WTC11 (cell line): ENCODE results near the gene KIAA0930. TPM values are rescaled to one million over a fixed set of nuclear protein-coding genes. Genes with fewer than 3 reads are reported as not detected.
A peak's percentile ranks its signal among the peaks of the same experiment; 100 is the strongest.

Experiments
- ATAC-seq: fragments of 200-7000 bp; cut with Tn5 transposase; 2 replicates; pipeline ENCODE4 v1.10.0; 2021; ENCODE audit warnings: mild to moderate bottlenecking, moderate library complexity
- CTCF ChIA-PET: fragments of 300-600 bp; sonication (Branson Sonifier 250); formaldehyde crosslinking; loops from one replicate; lab custom pipeline; 2021; ENCODE audit warnings: antibody characterized with exemption; lab: Charles Lee
- POLR2A ChIA-PET: fragments of 350-600 bp; sonication (Branson Sonifier 250); formaldehyde crosslinking; loops from one replicate; lab custom pipeline; 2021; ENCODE audit warnings: antibody characterized with exemption; lab: Charles Lee
- DNase-seq: peaks from one replicate; pipeline ENCODE4 v3.0.0; 2021; ENCODE audit warnings: low spot score
- H3K27ac Mint-ChIP-seq: 2 replicates; pipeline ENCODE4 v1.8.0; 2021; ENCODE audit warnings: mixed read lengths
- H3K27me3 Mint-ChIP-seq: 2 replicates; pipeline ENCODE4 v1.8.0; 2021; ENCODE audit warnings: low read depth, mild to moderate bottlenecking, moderate library complexity, mixed read lengths
- H3K36me3 Mint-ChIP-seq: 2 replicates; pipeline ENCODE4 v1.8.0; 2021; ENCODE audit warnings: mixed read lengths
- H3K4me1 Mint-ChIP-seq: 2 replicates; pipeline ENCODE4 v1.8.0; 2022; ENCODE audit warnings: mixed read lengths
- H3K4me3 Mint-ChIP-seq: 2 replicates; pipeline ENCODE4 v1.8.0; 2021; ENCODE audit warnings: mild to moderate bottlenecking, moderate library complexity, mixed read lengths
- H3K9me3 Mint-ChIP-seq: 2 replicates; pipeline ENCODE4 v1.8.0; 2021; ENCODE audit warnings: mixed read lengths
- AFF4 ChIP-seq: sonication (generic); formaldehyde crosslinking; IDR thresholded peaks from 2 replicates; pipeline ENCODE4 v1.8.1; 2023; ENCODE audit warnings: mild to moderate bottlenecking, missing genetic modification reagents, borderline replicate concordance
- CREM ChIP-seq: sonication (generic); formaldehyde crosslinking; IDR thresholded peaks from 2 replicates; pipeline ENCODE4 v1.8.1; 2022; ENCODE audit warnings: mild to moderate bottlenecking, missing genetic modification reagents, moderate library complexity
- CTCF ChIP-seq: fragments of 200-600 bp; IDR thresholded peaks from 2 replicates; pipeline ENCODE4 v1.8.0; 2022; ENCODE audit warnings: antibody characterized with exemption
- E2F4 ChIP-seq: sonication (generic); formaldehyde crosslinking; IDR thresholded peaks from 2 replicates; pipeline ENCODE4 v1.8.1; 2022; ENCODE audit warnings: low read depth, mild to moderate bottlenecking, moderate library complexity, missing genetic modification reagents, borderline replicate concordance
- EMX1 ChIP-seq: fragments of 250-450 bp; sonication (Bioruptor Pico); IDR thresholded peaks from 2 replicates; pipeline ENCODE4 v1.8.0; 2021; ENCODE audit warnings: mild to moderate bottlenecking
- FOXK1 ChIP-seq: sonication (generic); formaldehyde crosslinking; IDR thresholded peaks from 2 replicates; pipeline ENCODE4 v1.8.0; 2022; ENCODE audit warnings: mild to moderate bottlenecking, moderate library complexity, missing genetic modification reagents
- FOXP1 ChIP-seq: sonication (generic); formaldehyde crosslinking; IDR thresholded peaks from 2 replicates; pipeline ENCODE4 v1.8.0; 2022; ENCODE audit warnings: missing genetic modification reagents, mild to moderate bottlenecking, moderate library complexity, borderline replicate concordance
- FOXP4 ChIP-seq: sonication (generic); formaldehyde crosslinking; IDR thresholded peaks from 2 replicates; pipeline ENCODE4 v1.8.0; 2022; ENCODE audit warnings: mild to moderate bottlenecking, missing genetic modification reagents
- HMGA2 ChIP-seq: fragments of 250-450 bp; sonication (Bioruptor Pico); IDR thresholded peaks from 2 replicates; pipeline ENCODE4 v1.4.0; 2021; ENCODE audit warnings: mild to moderate bottlenecking, moderate library complexity
- MXD4 ChIP-seq: fragments of 250-450 bp; sonication (Bioruptor Pico); IDR thresholded peaks from 2 replicates; pipeline ENCODE4 v1.8.0; 2021; ENCODE audit warnings: mild to moderate bottlenecking, moderate library complexity, borderline replicate concordance
- RELA ChIP-seq: sonication (generic); formaldehyde crosslinking; IDR thresholded peaks from 2 replicates; pipeline ENCODE4 v1.8.1; 2022; ENCODE audit warnings: missing genetic modification reagents, mild to moderate bottlenecking, borderline replicate concordance
- ZNF138 ChIP-seq: sonication (generic); formaldehyde crosslinking; conservative IDR thresholded peaks from 2 replicates; pipeline ENCODE4 v1.8.1; 2022; ENCODE audit warnings: mild to moderate bottlenecking, moderate library complexity, missing genetic modification reagents
- total RNA-seq: library from RNA; stranded (reverse); gene quantifications from 3 replicates; pipeline ENCODE4 v1.2.3, GENCODE V29; 2021
- TF ChIP-seq, protein P1 (sequence below): sonication (generic); formaldehyde crosslinking; IDR thresholded peaks from 2 replicates; pipeline ENCODE4 v1.8.1; 2022; ENCODE audit warnings: low read depth, missing genetic modification reagents, borderline replicate concordance
- TF ChIP-seq, protein P2 (sequence below): sonication (generic); formaldehyde crosslinking; IDR thresholded peaks from 2 replicates; pipeline ENCODE4 v1.8.0; 2023; ENCODE audit warnings: missing genetic modification reagents, mild to moderate bottlenecking, borderline replicate concordance

The KIAA0930 gene
- total RNA-seq, 1 experiment from 2014 or later, result 62.1 TPM

DNA sequence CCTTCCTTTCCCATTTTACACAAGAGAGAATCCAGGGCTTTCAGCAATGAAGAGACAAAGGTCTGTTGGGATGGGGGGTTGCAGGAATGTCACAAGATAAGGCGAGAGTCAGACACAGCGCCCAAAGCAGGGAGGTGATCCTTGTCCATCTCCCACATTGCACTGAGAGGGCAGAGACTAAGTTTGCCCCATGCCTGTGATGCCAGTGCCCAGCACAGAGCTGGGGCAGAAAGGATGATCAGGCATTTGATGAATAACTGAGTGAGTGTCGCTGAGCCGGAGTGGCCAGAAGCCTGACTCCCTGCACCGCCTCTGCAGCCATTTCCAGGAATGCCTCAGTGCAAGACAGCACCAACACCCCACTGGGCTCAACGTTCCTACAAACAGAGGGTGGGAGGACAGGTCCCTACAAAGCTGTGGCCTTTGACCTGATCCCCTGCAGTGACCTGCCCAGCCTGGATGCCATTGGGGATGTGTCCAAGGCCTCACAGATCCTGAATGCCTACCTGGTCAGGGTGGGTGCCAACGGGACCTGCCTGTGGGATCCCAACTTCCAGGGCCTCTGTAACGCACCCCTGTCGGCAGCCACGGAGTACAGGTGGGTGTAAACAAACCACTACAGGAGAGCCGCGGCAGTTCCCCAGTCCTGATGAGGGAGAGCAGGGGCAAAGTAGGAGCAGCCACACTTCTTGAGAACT, 46.3 kb upstream of the KIAA0930 start (continued):
- TF ChIP-seq E2F4 (CRISPR knock-in tag) (no peak), ZNF138 (CRISPR knock-in tag) (no peak), AFF4 (CRISPR knock-in tag) (no peak), EMX1 (no peak), CREM (no peak), CTCF (no peak), HMGA2 (CRISPR knock-in tag) (no peak), FOXP4 (no peak)
- TF ChIP-seq, protein P1, sequence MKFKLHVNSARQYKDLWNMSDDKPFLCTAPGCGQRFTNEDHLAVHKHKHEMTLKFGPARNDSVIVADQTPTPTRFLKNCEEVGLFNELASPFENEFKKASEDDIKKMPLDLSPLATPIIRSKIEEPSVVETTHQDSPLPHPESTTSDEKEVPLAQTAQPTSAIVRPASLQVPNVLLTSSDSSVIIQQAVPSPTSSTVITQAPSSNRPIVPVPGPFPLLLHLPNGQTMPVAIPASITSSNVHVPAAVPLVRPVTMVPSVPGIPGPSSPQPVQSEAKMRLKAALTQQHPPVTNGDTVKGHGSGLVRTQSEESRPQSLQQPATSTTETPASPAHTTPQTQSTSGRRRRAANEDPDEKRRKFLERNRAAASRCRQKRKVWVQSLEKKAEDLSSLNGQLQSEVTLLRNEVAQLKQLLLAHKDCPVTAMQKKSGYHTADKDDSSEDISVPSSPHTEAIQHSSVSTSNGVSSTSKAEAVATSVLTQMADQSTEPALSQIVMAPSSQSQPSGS (CRISPR knock-in tag), result no peak

- Mint-ChIP-seq H3K36me3 (no peaks in the 10 kb centered on the region), H3K9me3 (no peaks in the 10 kb centered on the region), H3K4me3 (peak overlapping the region; percentile 76), H3K27ac (no peak overlapping the region), H3K4me1 (peaks cover 11% of the 10 kb centered on the region), H3K27me3 (peaks cover 58% of the 10 kb centered on the region)
- DNase-seq (peak; percentile 76), ATAC-seq (peak; percentile 72)
- ChIA-PET POLR2A (no interaction called here), CTCF (interaction anchor here (0.6 to 2.1 kb wide), 11 partner anchors 17 to 269 kb away, joined by 3 to 6 read pairs (median 4); no protein-coding TSS in a partner anchor)
- TF ChIP-seq RELA (CRISPR knock-in tag) (no peak), MXD4 (CRISPR knock-in tag) (no peak), FOXP1 (CRISPR knock-in tag) (no peak), FOXK1 (CRISPR knock-in tag) (no peak), CTCF (no peak)
- TF ChIP-seq, protein P2, sequence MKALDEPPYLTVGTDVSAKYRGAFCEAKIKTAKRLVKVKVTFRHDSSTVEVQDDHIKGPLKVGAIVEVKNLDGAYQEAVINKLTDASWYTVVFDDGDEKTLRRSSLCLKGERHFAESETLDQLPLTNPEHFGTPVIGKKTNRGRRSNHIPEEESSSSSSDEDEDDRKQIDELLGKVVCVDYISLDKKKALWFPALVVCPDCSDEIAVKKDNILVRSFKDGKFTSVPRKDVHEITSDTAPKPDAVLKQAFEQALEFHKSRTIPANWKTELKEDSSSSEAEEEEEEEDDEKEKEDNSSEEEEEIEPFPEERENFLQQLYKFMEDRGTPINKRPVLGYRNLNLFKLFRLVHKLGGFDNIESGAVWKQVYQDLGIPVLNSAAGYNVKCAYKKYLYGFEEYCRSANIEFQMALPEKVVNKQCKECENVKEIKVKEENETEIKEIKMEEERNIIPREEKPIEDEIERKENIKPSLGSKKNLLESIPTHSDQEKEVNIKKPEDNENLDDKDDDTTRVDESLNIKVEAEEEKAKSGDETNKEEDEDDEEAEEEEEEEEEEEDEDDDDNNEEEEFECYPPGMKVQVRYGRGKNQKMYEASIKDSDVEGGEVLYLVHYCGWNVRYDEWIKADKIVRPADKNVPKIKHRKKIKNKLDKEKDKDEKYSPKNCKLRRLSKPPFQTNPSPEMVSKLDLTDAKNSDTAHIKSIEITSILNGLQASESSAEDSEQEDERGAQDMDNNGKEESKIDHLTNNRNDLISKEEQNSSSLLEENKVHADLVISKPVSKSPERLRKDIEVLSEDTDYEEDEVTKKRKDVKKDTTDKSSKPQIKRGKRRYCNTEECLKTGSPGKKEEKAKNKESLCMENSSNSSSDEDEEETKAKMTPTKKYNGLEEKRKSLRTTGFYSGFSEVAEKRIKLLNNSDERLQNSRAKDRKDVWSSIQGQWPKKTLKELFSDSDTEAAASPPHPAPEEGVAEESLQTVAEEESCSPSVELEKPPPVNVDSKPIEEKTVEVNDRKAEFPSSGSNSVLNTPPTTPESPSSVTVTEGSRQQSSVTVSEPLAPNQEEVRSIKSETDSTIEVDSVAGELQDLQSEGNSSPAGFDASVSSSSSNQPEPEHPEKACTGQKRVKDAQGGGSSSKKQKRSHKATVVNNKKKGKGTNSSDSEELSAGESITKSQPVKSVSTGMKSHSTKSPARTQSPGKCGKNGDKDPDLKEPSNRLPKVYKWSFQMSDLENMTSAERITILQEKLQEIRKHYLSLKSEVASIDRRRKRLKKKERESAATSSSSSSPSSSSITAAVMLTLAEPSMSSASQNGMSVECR (CRISPR knock-in tag), result no peak
Measured at GRCh38 chr22:45285263-45286058, 44.8 kb upstream of the KIAA0930 start.
